Suprapubic skin (tissue), 4 donors: ENCODE results near the gene SHPK. TPM values are rescaled to one million over a fixed set of nuclear protein-coding genes. Genes with fewer than 3 reads are reported as not detected.

ENCODE experiments used
- DNase-seq, 2 donors: peaks; one replicate each; pipeline ENCODE4 v3.0.0-alpha.2; 2019; ENCODE audit warnings: low spot score in 2 of 2
- H3K27ac ChIP-seq: fragments of 200-600 bp; sonication (generic); one replicate; pipeline ENCODE4 v1.5.1; 2019
- H3K27me3 ChIP-seq: fragments of 200-600 bp; sonication (generic); one replicate; pipeline ENCODE4 v1.5.1; 2019
- H3K36me3 ChIP-seq: fragments of 200-600 bp; sonication (generic); one replicate; pipeline ENCODE4 v1.5.1; 2019
- H3K4me1 ChIP-seq: fragments of 200-600 bp; sonication (generic); one replicate; pipeline ENCODE4 v1.5.1; 2019
- H3K4me3 ChIP-seq: fragments of 200-600 bp; sonication (generic); one replicate; pipeline ENCODE4 v1.5.1; 2019; ENCODE audit warnings: mild to moderate bottlenecking
- H3K9me3 ChIP-seq: fragments of 200-600 bp; sonication (generic); one replicate; pipeline ENCODE4 v1.5.1; 2019
- CTCF ChIP-seq, 2 donors: fragments of 200-600 bp in 1 of 2; fragments of 450-650 bp in 1 of 2; sonication (generic) in 1 of 2; IDR thresholded peaks; one replicate each; pipeline ENCODE4 v1.5.1; 2016 to 2019; ENCODE audit warnings: antibody characterized with exemption in 2 of 2, mild to moderate bottlenecking in 1 of 2, moderate library complexity in 1 of 2
- EP300 ChIP-seq: sonication (generic); formaldehyde crosslinking; IDR thresholded peaks from one replicate; pipeline ENCODE4 v1.6.1; 2017; ENCODE audit warnings: antibody characterized with exemption
- POLR2A ChIP-seq, 2 donors: fragments of 450-650 bp; IDR thresholded peaks; one replicate each; pipeline ENCODE4 v1.6.1; 2017; ENCODE audit warnings: antibody characterized with exemption in 2 of 2, mild to moderate bottlenecking in 2 of 2, moderate library complexity in 2 of 2
- POLR2AphosphoS5 ChIP-seq, 3 donors: sonication (generic); formaldehyde crosslinking; IDR thresholded peaks; one replicate each; pipeline ENCODE4 v1.6.1; 2017; ENCODE audit warnings: antibody characterized with exemption in 3 of 3
- WGBS: methylation state at CpG from one replicate; pipeline ENCODE4 v1.1.5; 2018; 5-methylcytosine and 5-hydroxymethylcytosine counted together
- total RNA-seq, 4 donors: library from RNA; depleted of rRNA; stranded (reverse); fragments of >200 nt; gene quantifications; one replicate each; pipeline ENCODE4 v1.1.0, GENCODE V29; 2016

SHPK gene
- total RNA-seq, 4 donors from 2014 or later: 19.0 to 21.9 (median 20.4) TPM

GRCh38 chr17:3643889-3644349 lies 7.9 kb upstream of the SHPK start:
- 87% methylated on average over 4 of the region's 4 CpGs for WGBS
- Histone ChIP-seq H3K4me3 (no peak overlapping the region), H3K27me3 (no peaks in the 10 kb centered on the region), H3K9me3 (no peaks in the 10 kb centered on the region), H3K4me1 (peaks cover 8% of the 10 kb centered on the region), H3K36me3 (peaks cover 33% of the 10 kb centered on the region), H3K27ac (no peak overlapping the region)
- DNase-seq: no peak
- TF ChIP-seq CTCF (IDR thresholded peaks at IDR 0.05): no peak
- no peak for TF ChIP-seq POLR2A (IDR thresholded peaks at IDR 0.05)
- no peak for TF ChIP-seq POLR2AphosphoS5 (IDR thresholded peaks at IDR 0.05)
- TF ChIP-seq EP300: no peak

- Histone ChIP-seq H3K4me3 (no peak overlapping the region), H3K36me3 (peaks cover 31% of the 10 kb centered on the region), H3K27ac (no peak overlapping the region), H3K9me3 (no peaks in the 10 kb centered on the region), H3K4me1 (peaks cover 10% of the 10 kb centered on the region), H3K27me3 (no peaks in the 10 kb centered on the region)
- TF ChIP-seq CTCF (IDR thresholded peaks at IDR 0.05) (no peak), POLR2AphosphoS5 (IDR thresholded peaks at IDR 0.05) (no peak), EP300 (no peak), POLR2A (IDR thresholded peaks at IDR 0.05) (no peak)
- 86% methylated on average over 13 of the region's 19 CpGs for WGBS
- DNase-seq: no peak
These were observed 5.9 kb upstream of the SHPK start for GRCh38 chr17:3641717-3642486.

DNA sequence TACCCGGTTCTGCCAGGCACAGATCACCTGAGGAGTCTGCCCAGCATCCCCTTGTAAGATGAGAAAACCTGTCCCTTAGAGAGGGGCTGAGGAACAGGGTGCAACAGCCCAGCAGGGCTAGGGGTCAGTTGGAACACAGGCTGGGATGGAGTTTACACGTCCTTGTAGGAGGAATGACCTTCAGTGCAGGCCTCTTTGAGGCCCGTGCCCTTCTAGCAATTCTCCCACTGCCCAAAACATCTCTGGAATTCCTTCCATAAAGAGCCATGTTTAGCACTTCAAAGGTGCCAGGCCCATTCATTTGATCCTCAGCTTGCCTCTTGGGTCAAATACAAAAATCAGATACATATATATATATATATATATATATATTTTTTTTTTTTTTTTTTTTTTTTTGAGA lies 5.0 kb upstream of the SHPK start:
- Histone ChIP-seq H3K4me1 (peaks cover 11% of the 10 kb centered on the region), H3K27ac (no peak overlapping the region)

DNA sequence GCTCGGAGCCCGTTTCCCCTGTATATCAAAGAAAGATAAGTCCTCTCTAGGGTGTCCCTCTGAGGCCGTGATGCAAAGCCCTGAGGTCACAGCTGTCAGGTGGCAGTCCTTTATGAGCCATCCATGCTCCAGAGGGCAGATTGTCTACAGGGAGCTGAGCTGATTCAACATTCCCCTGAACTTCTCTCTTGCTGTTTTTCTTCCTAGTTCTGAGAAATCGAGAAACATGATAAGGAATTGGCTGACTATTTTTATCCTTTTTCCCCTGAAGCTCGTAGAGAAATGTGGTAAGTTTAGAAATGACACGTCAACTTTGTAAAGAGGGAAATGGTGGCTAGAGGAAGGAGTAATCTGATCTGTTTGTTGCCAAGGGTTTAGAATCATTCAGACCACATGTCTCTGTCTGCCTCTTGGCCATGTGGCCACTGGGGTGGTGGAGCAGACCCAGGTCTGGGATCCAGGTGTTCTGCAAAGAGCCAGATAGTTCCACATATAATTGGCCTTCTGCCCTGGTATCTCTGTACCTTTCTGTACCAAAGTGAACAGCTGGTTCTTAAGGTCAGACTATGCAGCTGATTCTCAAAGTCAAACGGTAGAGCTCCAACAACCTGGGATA lies 4.0 kb upstream of the SHPK start:
- Histone ChIP-seq H3K4me1 (peaks cover 16% of the 10 kb centered on the region), H3K27ac (no peak overlapping the region), H3K36me3 (peaks cover 21% of the 10 kb centered on the region), H3K27me3 (no peaks in the 10 kb centered on the region), H3K4me3 (no peak overlapping the region), H3K9me3 (no peaks in the 10 kb centered on the region)
- 64% methylated on average over 7 of the region's 7 CpGs for WGBS
- no peak for TF ChIP-seq EP300
- TF ChIP-seq CTCF (IDR thresholded peaks at IDR 0.05): no peak
- DNase-seq: no peak

More for the DNA sequence above, 5.0 kb upstream of the SHPK start:
- TF ChIP-seq EP300 (no peak), CTCF (IDR thresholded peaks at IDR 0.05) (no peak), POLR2AphosphoS5 (IDR thresholded peaks at IDR 0.05) (no peak)
- Histone ChIP-seq H3K9me3 (no peaks in the 10 kb centered on the region), H3K36me3 (peaks cover 24% of the 10 kb centered on the region), H3K27me3 (no peaks in the 10 kb centered on the region), H3K4me3 (no peak overlapping the region)
- no peak for DNase-seq
- WGBS: 77% methylated on average over 3 of the region's 3 CpGs

- Histone ChIP-seq H3K4me3 (peak overlapping the region; percentile 75), H3K27me3 (no peaks in the 10 kb centered on the region), H3K4me1 (peaks cover 31% of the 10 kb centered on the region), H3K9me3 (no peaks in the 10 kb centered on the region), H3K27ac (peak overlapping the region; percentile 99), H3K36me3 (peaks cover 8% of the 10 kb centered on the region)
- WGBS: under 1% methylated on average over 16 of the region's 31 CpGs
- TF ChIP-seq CTCF (IDR thresholded peaks at IDR 0.05) (no peak), POLR2A (IDR thresholded peaks at IDR 0.05) (no peak), EP300 (no peak), POLR2AphosphoS5 (IDR thresholded peaks at IDR 0.05) (no peak)
- no peak for DNase-seq
These were observed 891 bp upstream of the SHPK start for GRCh38 chr17:3636908-3637373.
